ENCODE data around the gene CPLANE1.

CPLANE1 gene

GRCh38 chr5:37080697-37081096, 168.5 kb downstream of the CPLANE1 start:
- no peak overlapping the region for H3K4me3 ChIP-seq (ENCODE audit: low read length)
- TF ChIP-seq, protein P1, sequence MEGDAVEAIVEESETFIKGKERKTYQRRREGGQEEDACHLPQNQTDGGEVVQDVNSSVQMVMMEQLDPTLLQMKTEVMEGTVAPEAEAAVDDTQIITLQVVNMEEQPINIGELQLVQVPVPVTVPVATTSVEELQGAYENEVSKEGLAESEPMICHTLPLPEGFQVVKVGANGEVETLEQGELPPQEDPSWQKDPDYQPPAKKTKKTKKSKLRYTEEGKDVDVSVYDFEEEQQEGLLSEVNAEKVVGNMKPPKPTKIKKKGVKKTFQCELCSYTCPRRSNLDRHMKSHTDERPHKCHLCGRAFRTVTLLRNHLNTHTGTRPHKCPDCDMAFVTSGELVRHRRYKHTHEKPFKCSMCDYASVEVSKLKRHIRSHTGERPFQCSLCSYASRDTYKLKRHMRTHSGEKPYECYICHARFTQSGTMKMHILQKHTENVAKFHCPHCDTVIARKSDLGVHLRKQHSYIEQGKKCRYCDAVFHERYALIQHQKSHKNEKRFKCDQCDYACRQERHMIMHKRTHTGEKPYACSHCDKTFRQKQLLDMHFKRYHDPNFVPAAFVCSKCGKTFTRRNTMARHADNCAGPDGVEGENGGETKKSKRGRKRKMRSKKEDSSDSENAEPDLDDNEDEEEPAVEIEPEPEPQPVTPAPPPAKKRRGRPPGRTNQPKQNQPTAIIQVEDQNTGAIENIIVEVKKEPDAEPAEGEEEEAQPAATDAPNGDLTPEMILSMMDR (conservative IDR thresholded peaks at IDR 0.05; ENCODE audit: low read depth, low read length) = no peak

GRCh38 chr5:37077146-37077545, 172.0 kb downstream of the CPLANE1 start:
- TF ChIP-seq, protein P1 (conservative IDR thresholded peaks at IDR 0.05; ENCODE audit: low read depth, low read length) = no peak
- no peak overlapping the region for H3K4me3 ChIP-seq (ENCODE audit: low read length)
- no peak for DNase-seq (ENCODE audit: low read depth)

More at GRCh38 chr5:37080697-37081096, 168.5 kb downstream of the CPLANE1 start:
- no peak for DNase-seq (ENCODE audit: low read depth)

- no peak overlapping the region for H3K4me3 ChIP-seq (ENCODE audit: low read length)
- DNase-seq (ENCODE audit: low read depth) = no peak
- TF ChIP-seq, protein P1 (conservative IDR thresholded peaks at IDR 0.05; ENCODE audit: low read depth, low read length) = no peak
Measured at GRCh38 chr5:37075399-37075950, 173.7 kb downstream of the CPLANE1 start.

DNA sequence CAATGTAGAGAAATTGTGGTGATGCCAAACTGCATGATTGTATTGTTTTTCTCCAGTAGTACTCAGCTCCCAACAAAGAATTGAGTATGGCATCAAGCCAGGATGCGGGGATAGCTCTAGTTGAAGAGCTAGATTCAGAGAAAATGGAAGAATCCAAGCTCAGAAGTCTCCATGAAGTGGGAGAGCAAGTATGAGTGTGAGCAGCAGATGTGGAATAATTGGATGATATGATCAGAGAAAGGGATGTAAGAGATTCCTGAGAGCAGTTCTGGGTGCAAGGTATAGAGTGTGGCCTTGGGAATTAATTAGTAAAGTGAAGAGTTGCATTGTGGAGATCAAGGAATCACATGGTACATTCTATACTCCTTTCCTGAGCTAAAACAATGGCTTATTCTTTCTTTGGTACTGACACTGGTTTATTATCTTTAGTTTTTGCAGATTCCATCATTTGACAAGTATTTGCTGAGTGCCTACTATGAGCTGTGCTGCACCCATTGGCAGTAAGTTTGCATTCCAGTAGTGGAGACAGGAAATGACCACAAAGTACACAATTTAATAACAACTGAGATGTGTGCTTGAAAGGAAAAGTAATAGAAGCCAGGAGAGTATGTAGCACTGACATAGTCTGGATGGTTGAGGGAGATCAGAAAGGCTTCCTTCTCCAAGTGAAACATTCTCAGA, 177.1 kb downstream of the CPLANE1 start:
- TF ChIP-seq, protein P1 (conservative IDR thresholded peaks at IDR 0.05; ENCODE audit: low read depth, low read length) = no peak
- DNase-seq (ENCODE audit: low read depth) = peak; percentile 12
- H3K4me3 ChIP-seq (ENCODE audit: low read length) = no peak overlapping the region

DNA sequence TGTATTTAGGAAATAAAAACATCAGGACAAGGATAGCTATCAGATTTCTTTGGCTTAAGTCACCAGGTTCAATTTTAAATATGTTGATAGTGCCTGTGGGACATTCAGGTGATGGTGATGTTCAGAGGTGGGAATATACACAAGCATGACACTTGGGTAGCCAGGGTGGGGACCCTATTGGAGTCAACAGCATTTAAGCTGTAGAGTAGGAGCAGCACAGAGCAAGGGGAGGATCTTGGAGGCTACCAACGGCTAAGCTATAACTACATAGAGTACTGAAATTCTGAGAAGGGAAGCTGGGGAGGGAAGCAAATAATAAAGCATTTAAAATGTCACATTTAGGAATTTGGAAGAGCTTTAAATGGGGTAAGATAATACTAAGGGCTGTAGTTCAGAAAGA, 177.7 kb downstream of the CPLANE1 start:
- H3K4me3 ChIP-seq (ENCODE audit: low read length) = no peak overlapping the region
- TF ChIP-seq, protein P1 (conservative IDR thresholded peaks at IDR 0.05; ENCODE audit: low read depth, low read length) = no peak
- no peak for DNase-seq (ENCODE audit: low read depth)

- no peak for DNase-seq (ENCODE audit: low read depth)
- H3K4me3 ChIP-seq (ENCODE audit: low read length) = no peak overlapping the region
- TF ChIP-seq, protein P1 (conservative IDR thresholded peaks at IDR 0.05; ENCODE audit: low read depth, low read length) = no peak
Measured at GRCh38 chr5:37064442-37064841, 184.7 kb downstream of the CPLANE1 start.

- TF ChIP-seq, protein P1 (conservative IDR thresholded peaks at IDR 0.05; ENCODE audit: low read depth, low read length) = no peak
- no peak for DNase-seq (ENCODE audit: low read depth)
- H3K4me3 ChIP-seq (ENCODE audit: low read length) = no peak overlapping the region
Measured at GRCh38 chr5:37063739-37064138, 185.4 kb downstream of the CPLANE1 start.

All from retinal pigment epithelial cell (primary cell).